ENCODE data around the gene GARIN3.
A peak's percentile ranks its signal among the peaks of the same experiment; 100 is the strongest.

GARIN3 gene

DNA sequence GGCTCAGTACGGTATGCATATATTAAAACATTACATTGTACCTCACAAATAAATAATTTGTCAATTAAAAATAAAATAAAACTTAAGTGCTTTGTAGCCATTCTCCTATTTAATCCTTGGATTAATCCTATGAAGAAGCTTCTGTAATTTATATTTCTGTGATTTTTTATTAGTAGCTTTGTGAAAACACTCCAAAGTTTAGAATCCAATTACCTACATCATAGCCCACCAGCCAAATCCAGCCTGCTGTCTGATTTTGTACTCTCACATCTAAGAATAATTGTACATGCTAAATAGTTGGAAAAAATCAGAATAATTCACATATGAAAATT, 33.8 kb downstream of the GARIN3 start:
- POLR2A ChIA-PET (ENCODE audit: low non-redundant PET): no interaction called here
- CTCF ChIA-PET: interaction anchor here (0.6 to 1.3 kb wide), 5 partner anchors 17 to 1986 kb away, joined by 3 to 6 read pairs (median 3); no protein-coding TSS in a partner anchor
- DNase-seq (ENCODE audit: low spot score): no peak

DNA sequence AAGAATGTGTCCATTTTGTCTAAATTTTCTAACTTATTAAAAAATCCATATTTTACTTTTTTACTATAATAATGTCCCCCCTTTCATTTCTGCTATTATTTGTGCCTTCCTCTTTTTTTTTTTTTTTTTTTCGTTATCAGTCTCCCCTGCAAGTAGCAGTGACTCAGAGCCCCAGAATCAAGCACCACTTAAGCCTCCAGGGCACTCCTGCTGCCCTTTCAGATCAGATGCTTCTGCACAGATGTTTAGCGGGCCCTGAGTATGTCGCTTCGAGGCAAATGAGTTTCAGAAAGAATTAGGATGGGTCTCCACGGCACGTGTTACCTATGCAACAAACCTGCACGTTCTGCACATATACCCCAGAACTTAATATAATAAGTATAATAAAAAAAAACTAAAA, 35.1 kb downstream of the GARIN3 start:
- H3K27ac ChIP-seq: no peak overlapping the region
- TF ChIP-seq, protein P1, sequence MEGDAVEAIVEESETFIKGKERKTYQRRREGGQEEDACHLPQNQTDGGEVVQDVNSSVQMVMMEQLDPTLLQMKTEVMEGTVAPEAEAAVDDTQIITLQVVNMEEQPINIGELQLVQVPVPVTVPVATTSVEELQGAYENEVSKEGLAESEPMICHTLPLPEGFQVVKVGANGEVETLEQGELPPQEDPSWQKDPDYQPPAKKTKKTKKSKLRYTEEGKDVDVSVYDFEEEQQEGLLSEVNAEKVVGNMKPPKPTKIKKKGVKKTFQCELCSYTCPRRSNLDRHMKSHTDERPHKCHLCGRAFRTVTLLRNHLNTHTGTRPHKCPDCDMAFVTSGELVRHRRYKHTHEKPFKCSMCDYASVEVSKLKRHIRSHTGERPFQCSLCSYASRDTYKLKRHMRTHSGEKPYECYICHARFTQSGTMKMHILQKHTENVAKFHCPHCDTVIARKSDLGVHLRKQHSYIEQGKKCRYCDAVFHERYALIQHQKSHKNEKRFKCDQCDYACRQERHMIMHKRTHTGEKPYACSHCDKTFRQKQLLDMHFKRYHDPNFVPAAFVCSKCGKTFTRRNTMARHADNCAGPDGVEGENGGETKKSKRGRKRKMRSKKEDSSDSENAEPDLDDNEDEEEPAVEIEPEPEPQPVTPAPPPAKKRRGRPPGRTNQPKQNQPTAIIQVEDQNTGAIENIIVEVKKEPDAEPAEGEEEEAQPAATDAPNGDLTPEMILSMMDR (conservative IDR thresholded peaks at IDR 0.05; ENCODE audit: low read depth): no peak
- no peak for DNase-seq (ENCODE audit: low spot score)
- CTCF ChIA-PET: interaction anchor here (0.6 to 0.9 kb wide), 4 partner anchors 18 to 197 kb away, joined by 3 to 5 read pairs (median 4); no protein-coding TSS in a partner anchor
- POLR2A ChIA-PET (ENCODE audit: low non-redundant PET): no interaction called here

More for the DNA sequence above, 33.8 kb downstream of the GARIN3 start:
- no peak overlapping the region for H3K27ac ChIP-seq
- TF ChIP-seq, protein P1 (conservative IDR thresholded peaks at IDR 0.05; ENCODE audit: low read depth): 0 out of 2 replicates have a peak, but pooled peaks have one; percentile 1

DNA sequence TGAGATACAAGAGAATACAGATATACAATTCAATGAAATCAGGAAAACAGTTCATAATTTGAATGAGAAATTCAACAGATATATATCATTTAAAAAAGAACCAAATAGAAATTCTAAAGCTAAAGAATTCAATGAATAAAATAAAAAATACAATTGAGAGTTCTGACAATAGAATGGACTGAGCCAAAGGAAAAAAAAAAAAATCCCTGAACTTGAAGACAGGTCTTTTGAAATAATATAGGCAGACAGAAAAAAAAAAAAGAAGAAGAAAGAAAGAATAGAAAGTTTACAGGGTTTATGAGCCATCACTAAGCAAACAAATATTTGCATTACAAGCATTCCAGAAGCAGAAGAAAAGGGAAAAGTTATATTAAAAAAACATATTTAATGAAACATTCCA, 44.4 kb downstream of the GARIN3 start:
- ChIA-PET CTCF (interaction anchor here (0.6 kb wide), 1 partner anchor 1169 kb away, joined by 4 read pairs; no protein-coding TSS in a partner anchor), POLR2A (ENCODE audit: low non-redundant PET) (no interaction called here)
- no peak overlapping the region for H3K27ac ChIP-seq
- no peak for DNase-seq (ENCODE audit: low spot score)
- TF ChIP-seq, protein P1 (conservative IDR thresholded peaks at IDR 0.05; ENCODE audit: low read depth): no peak

DNA sequence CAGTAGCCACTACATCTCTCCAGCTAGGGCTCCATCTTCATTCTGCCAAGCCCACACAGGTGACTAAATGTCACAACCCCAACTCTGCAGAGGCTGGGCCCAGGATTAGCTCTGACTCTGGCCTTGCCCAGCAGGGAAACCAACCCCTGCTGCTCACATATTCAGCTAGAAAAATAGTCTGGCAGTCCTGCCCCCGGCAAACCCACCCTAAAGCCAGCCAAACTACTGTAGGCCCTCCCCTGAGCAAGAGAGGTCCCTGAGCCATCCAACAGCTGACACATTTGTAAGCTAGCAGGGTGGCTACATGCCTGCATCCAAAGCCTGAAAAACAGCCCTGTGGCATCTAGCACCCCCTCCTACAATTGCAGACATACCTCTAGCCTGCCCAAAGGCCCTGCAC, 46.0 kb downstream of the GARIN3 start:
- ChIA-PET CTCF (no interaction called here), POLR2A (ENCODE audit: low non-redundant PET) (no interaction called here)
- H3K27ac ChIP-seq: no peak overlapping the region
- no peak for DNase-seq (ENCODE audit: low spot score)
- TF ChIP-seq, protein P1 (conservative IDR thresholded peaks at IDR 0.05; ENCODE audit: low read depth): no peak

DNA sequence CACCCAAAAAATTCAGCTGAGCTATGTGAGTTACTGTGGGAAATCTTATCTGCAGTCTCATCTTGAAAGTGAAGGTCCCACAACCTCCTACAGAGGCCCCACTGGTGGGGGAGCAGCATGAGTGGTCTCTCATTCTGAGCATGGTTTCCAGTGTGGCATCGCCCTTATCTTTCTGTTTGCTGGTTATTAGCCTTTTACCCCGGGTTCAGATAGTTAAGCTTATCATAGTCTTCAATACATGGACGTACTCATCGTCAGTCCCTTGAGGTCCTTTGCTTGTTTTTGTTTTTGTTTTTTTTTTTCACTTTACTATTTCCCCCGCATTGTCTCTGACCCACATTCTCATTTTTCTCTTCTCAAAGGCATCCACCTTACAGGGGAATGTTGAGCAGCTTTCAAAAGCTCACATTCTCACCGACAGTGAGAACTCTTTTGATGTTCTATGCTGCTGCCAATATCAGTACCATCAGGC, 49.5 kb downstream of the GARIN3 start:
- H3K27ac ChIP-seq: no peak overlapping the region
- CTCF ChIA-PET: interaction anchor here (0.6 kb wide), 2 partner anchors 72 to 1799 kb away, joined by 3 read pairs; no protein-coding TSS in a partner anchor
- DNase-seq (ENCODE audit: low spot score): no peak
- POLR2A ChIA-PET (ENCODE audit: low non-redundant PET): no interaction called here
- TF ChIP-seq, protein P1 (conservative IDR thresholded peaks at IDR 0.05; ENCODE audit: low read depth): no peak

DNA sequence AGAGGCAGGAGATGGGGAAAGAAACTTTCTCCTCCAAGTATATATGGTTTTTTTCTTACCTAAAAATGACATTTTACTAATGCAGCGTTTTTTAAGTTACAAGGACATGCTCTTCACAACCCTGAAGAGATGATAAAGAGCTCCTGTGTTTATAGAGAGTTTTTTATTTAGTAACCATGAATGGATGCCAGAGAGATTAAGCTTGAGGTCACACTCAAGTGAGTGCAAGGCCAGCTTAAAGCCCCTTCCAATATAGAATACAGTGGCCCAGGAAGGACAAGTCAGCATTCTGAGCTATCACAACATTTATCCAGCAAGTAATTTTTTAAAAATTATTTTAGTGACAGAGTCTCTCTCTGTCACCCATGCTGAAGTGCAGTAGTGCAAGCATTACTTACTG, 50.6 kb downstream of the GARIN3 start:
- ChIA-PET POLR2A (ENCODE audit: low non-redundant PET) (no interaction called here), CTCF (no interaction called here)
- TF ChIP-seq, protein P1 (conservative IDR thresholded peaks at IDR 0.05; ENCODE audit: low read depth): no peak
- no peak for DNase-seq (ENCODE audit: low spot score)
- H3K27ac ChIP-seq: no peak overlapping the region

Measured in RWPE1 (cell line).